K562 (cell line): ENCODE measurements around the gene MYRIP. TPM values are rescaled to one million over a fixed set of nuclear protein-coding genes. Genes with fewer than 3 reads are reported as not detected.

Experiments
- BRF1 ChIP-seq: IDR thresholded peaks from 3 replicates; pipeline ENCODE4 v1.6.1; 2011; ENCODE audit warnings: borderline replicate concordance, mild to moderate bottlenecking; ENCODE audit not compliant: insufficient read length; ENCODE audit errors: extremely low read depth
- ETV1 ChIP-seq: fragments of 450-650 bp; conservative IDR thresholded peaks from 2 replicates; pipeline ENCODE4 v1.6.1; 2016; ENCODE audit warnings: missing genetic modification characterization, control low read depth, low read depth, missing compliant biosample characterization
- ETV6 ChIP-seq, 3 experiments: fragments of 150-350 bp in 1 of 3; sonication (generic) in 1 of 3; formaldehyde crosslinking in 1 of 3; IDR thresholded peaks; 2 replicates each; pipeline versions ENCODE4 v1.6.1 to v1.8.0; 2014 to 2022; ENCODE audit warnings: borderline replicate concordance in 2 of 3, low read depth in 2 of 3, antibody characterized with exemption in 1 of 3, low read length in 1 of 3, mild to moderate bottlenecking in 1 of 3, missing genetic modification reagents in 1 of 3
- GABPB2 ChIP-seq: fragments of 250-450 bp; sonication (Bioruptor Pico); conservative IDR thresholded peaks from 2 replicates; pipeline ENCODE4 v1.5.1; 2021; ENCODE audit warnings: mild to moderate bottlenecking
- GTF2F1 ChIP-seq: IDR thresholded peaks from 2 replicates; pipeline ENCODE4 v1.6.1; 2011; ENCODE audit warnings: low read depth, low read length, improper control_type of control experiment
- MAFG ChIP-seq: fragments of 450-650 bp; conservative IDR thresholded peaks from 2 replicates; pipeline ENCODE4 v1.6.1; 2016; ENCODE audit warnings: missing genetic modification characterization, missing compliant biosample characterization
- MCM3 ChIP-seq: fragments of 450-650 bp; IDR thresholded peaks from 2 replicates; pipeline ENCODE4 v1.6.1; 2016
- NBN ChIP-seq: fragments of 450-650 bp; IDR thresholded peaks from 2 replicates; pipeline ENCODE4 v1.6.1; 2016; ENCODE audit warnings: low read depth, mild to moderate bottlenecking
- NUFIP1 ChIP-seq: fragments of 450-650 bp; IDR thresholded peaks from 2 replicates; pipeline ENCODE4 v1.6.1; 2018; ENCODE audit not compliant: partially characterized antibody
- RBM14 ChIP-seq: fragments of 200-400 bp; formaldehyde crosslinking; IDR thresholded peaks from 2 replicates; pipeline ENCODE4 v1.6.1; 2018; ENCODE audit warnings: low read depth, mild to moderate bottlenecking, low read length, moderate library complexity, borderline replicate concordance; ENCODE audit not compliant: insufficient read depth
- RNF2 ChIP-seq: sonication (generic); IDR thresholded peaks from 2 replicates; pipeline ENCODE4 v1.6.1; 2016
- TCF7L2 ChIP-seq: fragments of 150-350 bp; IDR thresholded peaks from 2 replicates; pipeline ENCODE4 v1.6.1; 2016; ENCODE audit warnings: low read depth, mild to moderate bottlenecking, low read length, moderate library complexity
- ZBTB34 ChIP-seq: fragments of 250-450 bp; sonication (Bioruptor Pico); IDR thresholded peaks from 2 replicates; pipeline ENCODE4 v1.8.0; 2021; ENCODE audit warnings: mild to moderate bottlenecking, moderate library complexity
- ZBTB49 ChIP-seq: sonication (generic); formaldehyde crosslinking; IDR thresholded peaks from 2 replicates; pipeline ENCODE4 v1.8.0; 2022; ENCODE audit warnings: missing genetic modification reagents, mild to moderate bottlenecking, borderline replicate concordance
- ZNF140 ChIP-seq: fragments of 250-450 bp; sonication (Bioruptor Pico); IDR thresholded peaks from 2 replicates; pipeline ENCODE4 v1.8.0; 2021; ENCODE audit warnings: moderate library complexity, mild to moderate bottlenecking, inconsistent platforms
- ZNF146 ChIP-seq: IDR thresholded peaks from one replicate; pipeline ENCODE4 v1.6.1; 2018; ENCODE audit warnings: missing compliant biosample characterization; ENCODE audit not compliant: unreplicated experiment
- ZNF316 ChIP-seq: fragments of 450-650 bp; IDR thresholded peaks from 2 replicates; pipeline ENCODE4 v1.6.1; 2016
- ZNF583 ChIP-seq: fragments of 250-450 bp; sonication (Bioruptor Pico); IDR thresholded peaks from 2 replicates; pipeline ENCODE4 v1.4.0; 2020
- polyA plus RNA-seq, 8 experiments: library from polyadenylated mRNA; depleted of rRNA in 4 of 8; stranded (reverse) in 5 of 8; unstranded in 3 of 8; fragments of >200 nt; fragmentation: Nextera tagmentation in 2 of 8; fragmentation: Illumina TruSeq in 1 of 8; extraction: Ambion mirVana in 2 of 8; extraction: Trizol in 1 of 8; gene quantifications; 2 replicates each; pipeline versions ENCODE4 v1.2.1 to v1.2.3, GENCODE V29; 2011 to 2014; ENCODE audit warnings: inconsistent platforms in 1 of 8, missing spikeins in 1 of 8
- total RNA-seq, 7 experiments: library from RNA; depleted of rRNA in 6 of 7; stranded (reverse); fragments of >200 nt in 6 of 7; fragmentation: Illumina TruSeq in 2 of 7; extraction: Trizol in 2 of 7; gene quantifications; 2 replicates each; pipeline versions ENCODE4 v1.2.1 to v1.2.3, GENCODE V29; 2011 to 2021; ENCODE audit warnings: low replicate concordance in 1 of 7
- TF ChIP-seq, protein P1 (sequence below): sonication (generic); formaldehyde crosslinking; IDR thresholded peaks from 2 replicates; pipeline ENCODE4 v1.8.1; 2023; ENCODE audit warnings: mild to moderate bottlenecking, missing genetic modification reagents

Gene MYRIP
- total and polyA plus RNA-seq, 9 of the 15 experiments (the other 6 are each of a cell fraction or from before 2014, with no cell fraction given), result 0.03 to 0.12 TPM; not detected in 7

DNA sequence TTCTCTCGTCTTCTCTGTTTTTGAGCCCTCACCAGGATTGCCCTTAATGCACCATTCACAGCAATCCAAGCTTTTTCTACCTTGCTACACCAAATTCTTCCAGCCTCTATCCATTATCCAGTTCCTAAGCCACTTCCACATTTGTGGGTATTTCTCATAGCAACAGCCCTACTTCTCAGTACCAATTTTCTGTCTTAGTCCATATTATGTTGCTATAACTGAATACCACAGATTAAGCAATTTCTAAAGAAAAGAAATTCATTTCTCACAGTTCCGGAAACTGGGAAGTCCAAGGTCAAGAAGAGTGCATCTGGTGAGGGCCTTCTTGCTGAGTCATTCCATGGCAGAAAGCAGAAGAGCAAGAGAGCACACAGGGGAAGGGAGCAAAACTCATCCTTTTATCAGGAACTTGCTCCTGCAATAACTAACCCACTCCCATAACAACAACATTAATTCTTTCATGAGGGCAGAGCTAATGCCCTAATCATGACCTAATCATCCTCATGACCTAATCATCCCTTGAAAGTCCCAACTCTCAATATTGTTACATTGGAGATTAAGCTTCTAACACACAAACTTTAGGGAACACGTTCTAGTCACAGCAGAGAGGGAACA lies 490.4 kb downstream of the MYRIP start (continued):
- TF ChIP-seq TCF7L2 (no peak), GABPB2 (no peak), ZNF316 (peak; percentile 98), NBN (peak; percentile 70), ETV6 (IDR thresholded peaks at IDR 0.05; ENCODE audit: borderline replicate concordance in 1 of 2, low read depth in 2 of 2, low read length in 1 of 2) (no peak), ETV6 (CRISPR knock-in tag; IDR thresholded peaks at IDR 0.05; ENCODE audit: borderline replicate concordance) (no peak), BRF1 (no peak), ZBTB34 (CRISPR knock-in tag) (0 out of 2 replicates have a peak, but pooled peaks have one; percentile 5), MAFG (tag) (peak; percentile 99), MCM3 (no peak), NUFIP1 (no peak), ETV1 (peak; percentile 88), ZNF140 (CRISPR knock-in tag) (no peak), RBM14 (no peak), ZNF583 (CRISPR knock-in tag) (peak; percentile 79; the same call in 1 of the 2 replicates), RNF2 (peak; percentile 76; the same call in 1 of the 2 replicates), ZBTB49 (no peak), GTF2F1 (0 out of 2 replicates have a peak, but pooled peaks have one; percentile 23), ZNF146 (CRISPR knock-in tag) (no peak)
- TF ChIP-seq, protein P1, sequence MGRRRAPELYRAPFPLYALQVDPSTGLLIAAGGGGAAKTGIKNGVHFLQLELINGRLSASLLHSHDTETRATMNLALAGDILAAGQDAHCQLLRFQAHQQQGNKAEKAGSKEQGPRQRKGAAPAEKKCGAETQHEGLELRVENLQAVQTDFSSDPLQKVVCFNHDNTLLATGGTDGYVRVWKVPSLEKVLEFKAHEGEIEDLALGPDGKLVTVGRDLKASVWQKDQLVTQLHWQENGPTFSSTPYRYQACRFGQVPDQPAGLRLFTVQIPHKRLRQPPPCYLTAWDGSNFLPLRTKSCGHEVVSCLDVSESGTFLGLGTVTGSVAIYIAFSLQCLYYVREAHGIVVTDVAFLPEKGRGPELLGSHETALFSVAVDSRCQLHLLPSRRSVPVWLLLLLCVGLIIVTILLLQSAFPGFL (CRISPR knock-in tag), result no peak
